SK-N-SH (cell line): Measurements from ENCODE around the gene RPA1.

ENCODE experiments used
- EZH2phosphoT487 ChIP-seq: fragments of 200-600 bp; sonication (generic); IDR thresholded peaks from 2 replicates; pipeline ENCODE4 v1.6.1; 2017; ENCODE audit warnings: low read depth, mixed run types, mild to moderate bottlenecking, antibody characterized with exemption, moderate library complexity, borderline replicate concordance
- FOXM1 ChIP-seq: IDR thresholded peaks from 2 replicates; pipeline ENCODE4 v1.4.0; 2012; ENCODE audit warnings: low read depth, mild to moderate bottlenecking
- JUND ChIP-seq: IDR thresholded peaks from 2 replicates; pipeline ENCODE4 v1.4.0; 2012
- MXI1 ChIP-seq: IDR thresholded peaks from 2 replicates; pipeline ENCODE4 v1.6.1; 2012; ENCODE audit warnings: mild to moderate bottlenecking, low read depth, low read length, improper control_type of control experiment
- POLR2AphosphoS5 ChIP-seq: IDR thresholded peaks from 2 replicates; pipeline ENCODE4 v1.6.1; 2012; ENCODE audit warnings: low read depth, low read length
- RCOR1 ChIP-seq: fragments of 150-350 bp; IDR thresholded peaks from 2 replicates; pipeline ENCODE4 v1.6.1; 2017; ENCODE audit warnings: antibody characterized with exemption, low read length
- RFX5 ChIP-seq: IDR thresholded peaks from 2 replicates; pipeline ENCODE4 v1.6.1; 2012; ENCODE audit warnings: mild to moderate bottlenecking, improper control_type of control experiment, low read length
- RXRA ChIP-seq: IDR thresholded peaks from 2 replicates; pipeline ENCODE4 v1.4.0; 2012; ENCODE audit warnings: low read depth, mild to moderate bottlenecking, borderline replicate concordance
- YY1 ChIP-seq: IDR thresholded peaks from 2 replicates; pipeline ENCODE4 v1.4.0; 2012; ENCODE audit warnings: low read depth, mild to moderate bottlenecking
- TF ChIP-seq, protein P1 (sequence below): IDR thresholded peaks from 2 replicates; pipeline ENCODE4 v1.6.1; 2012; ENCODE audit warnings: mild to moderate bottlenecking, low read depth, low read length, moderate library complexity
- TF ChIP-seq, protein P2 (sequence below): fragments of 200-600 bp; sonication (generic); IDR thresholded peaks from 2 replicates; pipeline ENCODE4 v1.6.1; 2017; ENCODE audit warnings: antibody characterized with exemption, mild to moderate bottlenecking, moderate library complexity
- TF ChIP-seq, protein P3 (sequence below): IDR thresholded peaks from 2 replicates; pipeline ENCODE4 v1.4.0; 2012; ENCODE audit warnings: low read depth

DNA sequence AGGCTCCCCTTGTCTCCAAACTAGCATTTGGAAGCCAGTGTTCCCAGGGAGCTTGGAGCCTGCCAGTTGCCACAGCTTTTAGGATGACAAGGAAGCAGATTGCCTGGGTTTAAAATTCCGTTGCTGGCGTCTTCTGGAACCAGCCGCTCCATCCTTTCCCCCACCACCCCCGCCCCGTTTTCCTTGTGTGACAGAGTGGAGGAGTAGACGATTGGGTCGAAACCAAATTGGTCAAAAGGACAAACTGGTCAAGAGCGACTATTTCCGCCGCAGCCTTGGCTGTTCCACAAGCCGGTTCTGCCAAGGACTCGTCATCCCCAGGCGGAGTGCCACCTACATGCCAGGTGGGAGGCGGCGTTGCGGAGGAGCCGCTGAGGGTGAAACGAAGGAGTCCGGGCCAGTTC lies 91.1 kb downstream of the RPA1 start:
- TF ChIP-seq, protein P1, sequence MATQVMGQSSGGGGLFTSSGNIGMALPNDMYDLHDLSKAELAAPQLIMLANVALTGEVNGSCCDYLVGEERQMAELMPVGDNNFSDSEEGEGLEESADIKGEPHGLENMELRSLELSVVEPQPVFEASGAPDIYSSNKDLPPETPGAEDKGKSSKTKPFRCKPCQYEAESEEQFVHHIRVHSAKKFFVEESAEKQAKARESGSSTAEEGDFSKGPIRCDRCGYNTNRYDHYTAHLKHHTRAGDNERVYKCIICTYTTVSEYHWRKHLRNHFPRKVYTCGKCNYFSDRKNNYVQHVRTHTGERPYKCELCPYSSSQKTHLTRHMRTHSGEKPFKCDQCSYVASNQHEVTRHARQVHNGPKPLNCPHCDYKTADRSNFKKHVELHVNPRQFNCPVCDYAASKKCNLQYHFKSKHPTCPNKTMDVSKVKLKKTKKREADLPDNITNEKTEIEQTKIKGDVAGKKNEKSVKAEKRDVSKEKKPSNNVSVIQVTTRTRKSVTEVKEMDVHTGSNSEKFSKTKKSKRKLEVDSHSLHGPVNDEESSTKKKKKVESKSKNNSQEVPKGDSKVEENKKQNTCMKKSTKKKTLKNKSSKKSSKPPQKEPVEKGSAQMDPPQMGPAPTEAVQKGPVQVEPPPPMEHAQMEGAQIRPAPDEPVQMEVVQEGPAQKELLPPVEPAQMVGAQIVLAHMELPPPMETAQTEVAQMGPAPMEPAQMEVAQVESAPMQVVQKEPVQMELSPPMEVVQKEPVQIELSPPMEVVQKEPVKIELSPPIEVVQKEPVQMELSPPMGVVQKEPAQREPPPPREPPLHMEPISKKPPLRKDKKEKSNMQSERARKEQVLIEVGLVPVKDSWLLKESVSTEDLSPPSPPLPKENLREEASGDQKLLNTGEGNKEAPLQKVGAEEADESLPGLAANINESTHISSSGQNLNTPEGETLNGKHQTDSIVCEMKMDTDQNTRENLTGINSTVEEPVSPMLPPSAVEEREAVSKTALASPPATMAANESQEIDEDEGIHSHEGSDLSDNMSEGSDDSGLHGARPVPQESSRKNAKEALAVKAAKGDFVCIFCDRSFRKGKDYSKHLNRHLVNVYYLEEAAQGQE, result no peak
- TF ChIP-seq, protein P2, sequence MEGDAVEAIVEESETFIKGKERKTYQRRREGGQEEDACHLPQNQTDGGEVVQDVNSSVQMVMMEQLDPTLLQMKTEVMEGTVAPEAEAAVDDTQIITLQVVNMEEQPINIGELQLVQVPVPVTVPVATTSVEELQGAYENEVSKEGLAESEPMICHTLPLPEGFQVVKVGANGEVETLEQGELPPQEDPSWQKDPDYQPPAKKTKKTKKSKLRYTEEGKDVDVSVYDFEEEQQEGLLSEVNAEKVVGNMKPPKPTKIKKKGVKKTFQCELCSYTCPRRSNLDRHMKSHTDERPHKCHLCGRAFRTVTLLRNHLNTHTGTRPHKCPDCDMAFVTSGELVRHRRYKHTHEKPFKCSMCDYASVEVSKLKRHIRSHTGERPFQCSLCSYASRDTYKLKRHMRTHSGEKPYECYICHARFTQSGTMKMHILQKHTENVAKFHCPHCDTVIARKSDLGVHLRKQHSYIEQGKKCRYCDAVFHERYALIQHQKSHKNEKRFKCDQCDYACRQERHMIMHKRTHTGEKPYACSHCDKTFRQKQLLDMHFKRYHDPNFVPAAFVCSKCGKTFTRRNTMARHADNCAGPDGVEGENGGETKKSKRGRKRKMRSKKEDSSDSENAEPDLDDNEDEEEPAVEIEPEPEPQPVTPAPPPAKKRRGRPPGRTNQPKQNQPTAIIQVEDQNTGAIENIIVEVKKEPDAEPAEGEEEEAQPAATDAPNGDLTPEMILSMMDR, result no peak
- no peak for TF ChIP-seq POLR2AphosphoS5
- TF ChIP-seq RFX5, result no peak
- no peak for TF ChIP-seq MXI1
- TF ChIP-seq RCOR1, result no peak
- TF ChIP-seq YY1, result no peak
- TF ChIP-seq RXRA, result no peak
- TF ChIP-seq JUND, result no peak
- TF ChIP-seq FOXM1, result no peak
- TF ChIP-seq, protein P3, sequence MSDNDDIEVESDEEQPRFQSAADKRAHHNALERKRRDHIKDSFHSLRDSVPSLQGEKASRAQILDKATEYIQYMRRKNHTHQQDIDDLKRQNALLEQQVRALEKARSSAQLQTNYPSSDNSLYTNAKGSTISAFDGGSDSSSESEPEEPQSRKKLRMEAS, result no peak
- TF ChIP-seq EZH2phosphoT487, result no peak
